HG03521 (cell line): ENCODE data around the gene MED13L.

Source experiments
- ATAC-seq: cut with Tn5 transposase; IDR thresholded peaks from one replicate; pipeline ENCODE4 v1.9.1; 2021; ENCODE audit warnings: mild to moderate bottlenecking, moderate library complexity; ENCODE audit not compliant: unreplicated experiment

Gene MED13L

GRCh38 chr12:115956236-115956635 is 321.3 kb downstream of the MED13L start:
- no peak for ATAC-seq

- no peak for ATAC-seq
Measured at GRCh38 chr12:115953450-115953849, 324.0 kb downstream of the MED13L start.

- no peak for ATAC-seq
Measured at GRCh38 chr12:115953031-115953430, 324.5 kb downstream of the MED13L start.

- no peak for ATAC-seq
Measured at GRCh38 chr12:115950959-115951358, 326.5 kb downstream of the MED13L start.

- no peak for ATAC-seq
Measured at GRCh38 chr12:115949675-115950074, 327.8 kb downstream of the MED13L start.

GRCh38 chr12:115947696-115948062 is 329.8 kb downstream of the MED13L start:
- no peak for ATAC-seq

GRCh38 chr12:115946867-115947695 is 330.4 kb downstream of the MED13L start:
- no peak for ATAC-seq

- no peak for ATAC-seq
Measured at GRCh38 chr12:115946092-115946491, 331.4 kb downstream of the MED13L start.

GRCh38 chr12:115945491-115945885 is 332.0 kb downstream of the MED13L start:
- ATAC-seq: no peak

- ATAC-seq: no peak
Measured at GRCh38 chr12:115944837-115945490, 332.5 kb downstream of the MED13L start.

GRCh38 chr12:115944392-115944742 is 333.1 kb downstream of the MED13L start:
- ATAC-seq: no peak

- ATAC-seq: no peak
Measured at GRCh38 chr12:115943630-115944391, 333.7 kb downstream of the MED13L start.

GRCh38 chr12:115943310-115943629 is 334.2 kb downstream of the MED13L start:
- ATAC-seq: no peak

- ATAC-seq: no peak
Measured at GRCh38 chr12:115942346-115942745, 335.1 kb downstream of the MED13L start.

GRCh38 chr12:115941362-115941761 is 336.1 kb downstream of the MED13L start:
- ATAC-seq: no peak

GRCh38 chr12:115938794-115939377 is 338.6 kb downstream of the MED13L start:
- no peak for ATAC-seq

GRCh38 chr12:115936997-115937916 is 340.2 kb downstream of the MED13L start:
- no peak for ATAC-seq

GRCh38 chr12:115934877-115935276 is 342.6 kb downstream of the MED13L start:
- no peak for ATAC-seq

- ATAC-seq: no peak
Measured at GRCh38 chr12:115934046-115934445, 343.4 kb downstream of the MED13L start.

GRCh38 chr12:115932066-115932465 is 345.4 kb downstream of the MED13L start:
- no peak for ATAC-seq
